ENCODE data around the gene ANTXR1. TPM values are rescaled to one million over a fixed set of nuclear protein-coding genes. Genes with fewer than 3 reads are reported as not detected.

ANTXR1 gene
- total RNA-seq, 1 experiment from 2014 or later, result 181 TPM

GRCh38 chr2:69075486-69075885 lies 62.5 kb downstream of the ANTXR1 start:
- Histone ChIP-seq H3K27ac (ENCODE audit: low read depth, low read length, poor library complexity, severe bottlenecking) (no peak overlapping the region), H3K4me3 (ENCODE audit: low read depth, low read length, poor library complexity, severe bottlenecking) (no peak overlapping the region), H3K9me3 (ENCODE audit: low read depth, low read length, poor library complexity, severe bottlenecking) (no peaks in the 10 kb centered on the region), H3K36me3 (ENCODE audit: insufficient read depth, low read length, poor library complexity, severe bottlenecking) (peaks cover 70% of the 10 kb centered on the region), H3K4me1 (ENCODE audit: insufficient read depth, low read length, poor library complexity, severe bottlenecking) (peaks cover 10% of the 10 kb centered on the region), H3K27me3 (replicated peaks; ENCODE audit: insufficient read depth, low read depth, low read length, poor library complexity) (no peaks in the 10 kb centered on the region)
- TF ChIP-seq, protein P1, sequence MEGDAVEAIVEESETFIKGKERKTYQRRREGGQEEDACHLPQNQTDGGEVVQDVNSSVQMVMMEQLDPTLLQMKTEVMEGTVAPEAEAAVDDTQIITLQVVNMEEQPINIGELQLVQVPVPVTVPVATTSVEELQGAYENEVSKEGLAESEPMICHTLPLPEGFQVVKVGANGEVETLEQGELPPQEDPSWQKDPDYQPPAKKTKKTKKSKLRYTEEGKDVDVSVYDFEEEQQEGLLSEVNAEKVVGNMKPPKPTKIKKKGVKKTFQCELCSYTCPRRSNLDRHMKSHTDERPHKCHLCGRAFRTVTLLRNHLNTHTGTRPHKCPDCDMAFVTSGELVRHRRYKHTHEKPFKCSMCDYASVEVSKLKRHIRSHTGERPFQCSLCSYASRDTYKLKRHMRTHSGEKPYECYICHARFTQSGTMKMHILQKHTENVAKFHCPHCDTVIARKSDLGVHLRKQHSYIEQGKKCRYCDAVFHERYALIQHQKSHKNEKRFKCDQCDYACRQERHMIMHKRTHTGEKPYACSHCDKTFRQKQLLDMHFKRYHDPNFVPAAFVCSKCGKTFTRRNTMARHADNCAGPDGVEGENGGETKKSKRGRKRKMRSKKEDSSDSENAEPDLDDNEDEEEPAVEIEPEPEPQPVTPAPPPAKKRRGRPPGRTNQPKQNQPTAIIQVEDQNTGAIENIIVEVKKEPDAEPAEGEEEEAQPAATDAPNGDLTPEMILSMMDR (conservative IDR thresholded peaks at IDR 0.05; ENCODE audit: low read depth, low read length), result no peak
- TF ChIP-seq EZH2 (IDR thresholded peaks at IDR 0.05; ENCODE audit: borderline replicate concordance, low read depth, low read length, poor library complexity, severe bottlenecking), result no peak
- ChIA-PET POLR2A (ENCODE audit: low non-redundant PET) (no interaction called here), CTCF (no interaction called here)
- no TSS peak for BruUV-seq (replicated peaks)
- DNase-seq (ENCODE audit: low spot score), result no peak
- intact Hi-C loops (cut with micrococcal nuclease; ENCODE audit: unreplicated experiment), result no loop called here

DNA sequence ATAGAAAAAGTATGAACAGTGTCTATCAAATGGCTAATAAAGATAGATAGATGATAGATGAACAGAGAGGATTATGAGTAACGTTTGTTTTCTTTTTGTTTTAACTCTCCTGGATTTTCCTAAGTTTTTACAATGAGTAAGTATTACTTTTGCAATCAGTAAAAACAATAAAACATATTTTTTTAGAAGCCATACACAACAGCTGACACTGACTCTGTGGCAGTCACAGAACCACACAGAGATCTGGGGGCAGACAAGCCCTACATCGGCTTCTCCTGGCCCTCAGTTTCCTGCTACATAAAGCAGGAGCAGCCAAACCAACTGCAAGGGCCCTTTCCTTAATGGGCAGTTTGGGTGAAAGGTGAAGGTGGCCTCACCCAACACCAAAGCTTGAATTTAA lies 63.6 kb downstream of the ANTXR1 start:
- POLR2A ChIA-PET (ENCODE audit: low non-redundant PET), result no interaction called here
- no TSS peak for BruUV-seq (replicated peaks)

DNA sequence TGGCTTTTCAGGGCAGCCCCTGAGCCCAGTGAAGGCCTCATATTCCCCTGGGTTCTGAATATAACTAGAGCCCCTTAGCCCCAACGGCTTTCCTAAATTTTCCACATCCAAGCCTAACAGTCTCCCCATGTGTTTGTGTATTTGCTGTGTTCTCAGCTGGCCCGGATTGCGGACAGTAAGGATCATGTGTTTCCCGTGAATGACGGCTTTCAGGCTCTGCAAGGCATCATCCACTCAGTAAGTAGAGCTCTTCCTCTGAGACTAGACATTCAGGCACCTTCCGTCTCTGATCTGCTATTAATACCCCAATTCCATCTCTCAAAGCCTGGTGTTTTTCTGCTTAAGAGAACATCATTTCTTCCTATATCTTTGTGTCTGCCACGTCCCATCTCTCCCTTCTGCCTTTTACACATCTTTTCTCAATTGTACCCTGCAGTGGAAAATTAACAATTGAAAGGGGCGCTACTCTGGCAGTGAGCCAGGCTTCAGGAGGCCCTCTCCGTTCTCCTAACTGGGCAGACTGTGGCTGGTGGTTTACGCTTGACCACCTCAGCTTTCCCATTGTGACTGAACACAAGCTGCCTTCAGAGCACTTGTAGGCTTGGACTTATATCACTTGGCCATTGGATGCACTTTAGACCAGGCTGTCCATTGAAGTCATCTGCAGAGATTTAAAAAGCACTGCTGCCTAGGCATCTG lies 64.4 kb downstream of the ANTXR1 start:
- ChIA-PET POLR2A (ENCODE audit: low non-redundant PET) (no interaction called here), CTCF (no interaction called here)
- Histone ChIP-seq H3K4me3 (ENCODE audit: low read depth, low read length, poor library complexity, severe bottlenecking) (no peak overlapping the region), H3K36me3 (ENCODE audit: insufficient read depth, low read length, poor library complexity, severe bottlenecking) (peaks cover 68% of the 10 kb centered on the region), H3K27ac (ENCODE audit: low read depth, low read length, poor library complexity, severe bottlenecking) (no peak overlapping the region), H3K9me3 (ENCODE audit: low read depth, low read length, poor library complexity, severe bottlenecking) (no peaks in the 10 kb centered on the region), H3K27me3 (replicated peaks; ENCODE audit: insufficient read depth, low read depth, low read length, poor library complexity) (no peaks in the 10 kb centered on the region), H3K4me1 (ENCODE audit: insufficient read depth, low read length, poor library complexity, severe bottlenecking) (peaks cover 17% of the 10 kb centered on the region)
- intact Hi-C loops (cut with micrococcal nuclease; ENCODE audit: unreplicated experiment), result no loop called here
- no TSS peak for BruUV-seq (replicated peaks)
- DNase-seq (ENCODE audit: low spot score), result no peak
- TF ChIP-seq EZH2 (IDR thresholded peaks at IDR 0.05; ENCODE audit: borderline replicate concordance, low read depth, low read length, poor library complexity, severe bottlenecking), result no peak

More for the DNA sequence above, 63.6 kb downstream of the ANTXR1 start:
- Histone ChIP-seq H3K36me3 (ENCODE audit: insufficient read depth, low read length, poor library complexity, severe bottlenecking) (peaks cover 70% of the 10 kb centered on the region), H3K9me3 (ENCODE audit: low read depth, low read length, poor library complexity, severe bottlenecking) (no peaks in the 10 kb centered on the region), H3K27ac (ENCODE audit: low read depth, low read length, poor library complexity, severe bottlenecking) (no peak overlapping the region), H3K4me3 (ENCODE audit: low read depth, low read length, poor library complexity, severe bottlenecking) (no peak overlapping the region), H3K27me3 (replicated peaks; ENCODE audit: insufficient read depth, low read depth, low read length, poor library complexity) (no peaks in the 10 kb centered on the region), H3K4me1 (ENCODE audit: insufficient read depth, low read length, poor library complexity, severe bottlenecking) (peaks cover 10% of the 10 kb centered on the region)
- CTCF ChIA-PET, result no interaction called here
- TF ChIP-seq, protein P1 (conservative IDR thresholded peaks at IDR 0.05; ENCODE audit: low read depth, low read length), result no peak
- TF ChIP-seq EZH2 (IDR thresholded peaks at IDR 0.05; ENCODE audit: borderline replicate concordance, low read depth, low read length, poor library complexity, severe bottlenecking), result no peak
- intact Hi-C loops (cut with micrococcal nuclease; ENCODE audit: unreplicated experiment), result no loop called here
- DNase-seq (ENCODE audit: low spot score), result no peak

GRCh38 chr2:69080071-69080470 lies 67.1 kb downstream of the ANTXR1 start:
- POLR2A ChIA-PET (ENCODE audit: low non-redundant PET), result no interaction called here
- BruUV-seq (replicated peaks), result no TSS peak
- Histone ChIP-seq H3K9me3 (ENCODE audit: low read depth, low read length, poor library complexity, severe bottlenecking) (no peaks in the 10 kb centered on the region), H3K4me1 (ENCODE audit: insufficient read depth, low read length, poor library complexity, severe bottlenecking) (peaks cover 25% of the 10 kb centered on the region), H3K4me3 (ENCODE audit: low read depth, low read length, poor library complexity, severe bottlenecking) (no peak overlapping the region), H3K27ac (ENCODE audit: low read depth, low read length, poor library complexity, severe bottlenecking) (no peak overlapping the region), H3K36me3 (ENCODE audit: insufficient read depth, low read length, poor library complexity, severe bottlenecking) (peaks cover 66% of the 10 kb centered on the region), H3K27me3 (replicated peaks; ENCODE audit: insufficient read depth, low read depth, low read length, poor library complexity) (no peaks in the 10 kb centered on the region)
- DNase-seq (ENCODE audit: low spot score), result no peak
- CTCF ChIA-PET, result no interaction called here
- no peak for TF ChIP-seq EZH2 (IDR thresholded peaks at IDR 0.05; ENCODE audit: borderline replicate concordance, low read depth, low read length, poor library complexity, severe bottlenecking)
- TF ChIP-seq, protein P1 (conservative IDR thresholded peaks at IDR 0.05; ENCODE audit: low read depth, low read length), result no peak
- intact Hi-C loops (cut with micrococcal nuclease; ENCODE audit: unreplicated experiment), result no loop called here

Data from A673 (cell line).